Measurements from ENCODE around the gene GLI2. TPM values are rescaled to one million over a fixed set of nuclear protein-coding genes. Genes with fewer than 3 reads are reported as not detected.

The GLI2 gene
- total and polyA plus RNA-seq, 2 of the 4 experiments (the other 2 are of a cell fraction): 3.8 to 26.0 TPM

DNA sequence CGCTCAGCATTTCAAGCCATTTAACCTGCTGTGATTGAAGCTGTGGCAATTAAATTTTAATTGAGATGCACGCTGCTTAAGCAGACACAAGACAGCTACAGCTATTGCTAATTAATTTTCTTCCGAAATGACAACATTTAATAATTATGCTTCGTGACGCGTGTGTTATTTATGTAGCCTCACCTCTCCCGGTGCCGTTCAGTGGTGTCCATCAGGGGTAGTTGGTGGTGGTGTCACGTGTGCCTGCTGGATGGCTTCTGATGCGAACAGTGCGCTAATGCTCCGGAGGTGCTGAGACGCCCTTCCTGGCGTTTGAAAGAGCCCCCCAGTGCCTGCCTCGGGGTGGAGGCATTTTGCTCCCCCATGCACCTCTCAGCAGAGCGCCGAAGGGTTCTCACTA is 39.5 kb downstream of the GLI2 start:
- H3K56ac ChIP-seq (ENCODE audit: extremely low read depth, insufficient read depth, low read length): no peak overlapping the region
- no peak overlapping the region for H3K4me2 ChIP-seq (ENCODE audit: low read depth, low read length)
- ChIA-PET POLR2A (ENCODE audit: unreplicated experiment) (no interaction called here), CTCF (no interaction called here)
- peak overlapping the region; percentile 91; the same call in 1 of the 2 replicates for H2AK5ac ChIP-seq (ENCODE audit: low read depth, low read length)
- H2AK9ac ChIP-seq (replicated peaks; ENCODE audit: low read depth, low read length, poor library complexity): no peak overlapping the region
- H3K4me3 ChIP-seq (ENCODE audit: insufficient read depth, low read depth, low read length): no peak overlapping the region
- no peak overlapping the region for H3K18ac ChIP-seq (ENCODE audit: low read depth, low read length)
- H3K79me1 ChIP-seq (ENCODE audit: low read depth in 1 of 2, low read length in 2 of 2): peaks cover 32 to 96% of the 10 kb centered on the region in 2 experiments
- ATAC-seq (ENCODE audit: low read depth) (no peak), DNase-seq (no peak)
- H3K14ac ChIP-seq (replicated peaks; ENCODE audit: low read depth, low read length): 0 out of 2 replicates have a peak overlapping the region, but pooled peaks have one; percentile 37
- dilution Hi-C loops (cut with HindIII; ENCODE audit: low sequenced_read_pairs, unreplicated experiment) (no loop called here), in situ Hi-C loops (cut with MboI; ENCODE audit: low sequenced_read_pairs) (no loop called here), intact Hi-C loops (cut with micrococcal nuclease) (loop anchor here (10.0 kb wide), 1 partner anchor 80 kb away; no protein-coding TSS in a partner anchor)
- H2BK120ac ChIP-seq (ENCODE audit: low read depth, low read length): no peak overlapping the region
- H2BK5ac ChIP-seq (ENCODE audit: low read depth, low read length, poor library complexity, severe bottlenecking): no peak overlapping the region
- no CpG with 5 or more reads among the region's 17 CpGs for WGBS, 2 experiments (ENCODE audit: extremely low coverage in 2 of 2, insufficient read length in 1 of 2)
- no peak overlapping the region for H2AFZ ChIP-seq (replicated peaks; ENCODE audit: low read length, poor library complexity)
- no peak overlapping the region for H3K27ac ChIP-seq (ENCODE audit: insufficient read depth, low read length)
- H2BK15ac ChIP-seq (ENCODE audit: low read depth, low read length): no peak overlapping the region
- no peak overlapping the region for H3K4ac ChIP-seq (ENCODE audit: low read depth, low read length)
- H3K27me3 ChIP-seq (ENCODE audit: control insufficient read depth, insufficient read depth, low read length): no peaks in the 10 kb centered on the region
- H4K20me1 ChIP-seq (ENCODE audit: insufficient read depth, low read length): peaks cover 97% of the 10 kb centered on the region
- H3K23ac ChIP-seq (ENCODE audit: low read depth, low read length): no peak overlapping the region
- no peak overlapping the region for H3K9ac ChIP-seq (ENCODE audit: low read depth, low read length)
- no peak overlapping the region for H4K91ac ChIP-seq (ENCODE audit: insufficient read depth, low read depth, low read length)
- TF ChIP-seq RCOR1 (IDR thresholded peaks at IDR 0.05; ENCODE audit: insufficient replicate concordance, low read length) (no peak), SMC3 (IDR thresholded peaks at IDR 0.05; ENCODE audit: low read depth, low read length) (no peak), MXI1 (IDR thresholded peaks at IDR 0.05; ENCODE audit: borderline replicate concordance, low read depth, low read length) (no peak), CHD1 (IDR thresholded peaks at IDR 0.05; ENCODE audit: low read depth, low read length) (no peak), CEBPB (IDR thresholded peaks at IDR 0.05; ENCODE audit: low read depth, low read length) (no peak), RAD21 (IDR thresholded peaks at IDR 0.05; ENCODE audit: low read length) (no peak), NFE2L2 (IDR thresholded peaks at IDR 0.05; ENCODE audit: low read depth, low read length) (no peak), MAZ (IDR thresholded peaks at IDR 0.05; ENCODE audit: borderline replicate concordance, low read depth, low read length) (no peak), MAFK (IDR thresholded peaks at IDR 0.05; ENCODE audit: low read depth, low read length) (no peak), RFX5 (IDR thresholded peaks at IDR 0.05; ENCODE audit: low read depth, low read length) (no peak), BHLHE40 (IDR thresholded peaks at IDR 0.05; ENCODE audit: low read depth, low read length) (no peak), FOS (IDR thresholded peaks at IDR 0.05; ENCODE audit: low read depth, low read length) (no peak), POLR2A (IDR thresholded peaks at IDR 0.05; ENCODE audit: low read depth, low read length) (no peak)
- TF ChIP-seq, protein P1, sequence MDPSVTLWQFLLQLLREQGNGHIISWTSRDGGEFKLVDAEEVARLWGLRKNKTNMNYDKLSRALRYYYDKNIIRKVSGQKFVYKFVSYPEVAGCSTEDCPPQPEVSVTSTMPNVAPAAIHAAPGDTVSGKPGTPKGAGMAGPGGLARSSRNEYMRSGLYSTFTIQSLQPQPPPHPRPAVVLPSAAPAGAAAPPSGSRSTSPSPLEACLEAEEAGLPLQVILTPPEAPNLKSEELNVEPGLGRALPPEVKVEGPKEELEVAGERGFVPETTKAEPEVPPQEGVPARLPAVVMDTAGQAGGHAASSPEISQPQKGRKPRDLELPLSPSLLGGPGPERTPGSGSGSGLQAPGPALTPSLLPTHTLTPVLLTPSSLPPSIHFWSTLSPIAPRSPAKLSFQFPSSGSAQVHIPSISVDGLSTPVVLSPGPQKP (IDR thresholded peaks at IDR 0.05; ENCODE audit: borderline replicate concordance, low read depth, low read length): no peak
- TF ChIP-seq, protein P2, sequence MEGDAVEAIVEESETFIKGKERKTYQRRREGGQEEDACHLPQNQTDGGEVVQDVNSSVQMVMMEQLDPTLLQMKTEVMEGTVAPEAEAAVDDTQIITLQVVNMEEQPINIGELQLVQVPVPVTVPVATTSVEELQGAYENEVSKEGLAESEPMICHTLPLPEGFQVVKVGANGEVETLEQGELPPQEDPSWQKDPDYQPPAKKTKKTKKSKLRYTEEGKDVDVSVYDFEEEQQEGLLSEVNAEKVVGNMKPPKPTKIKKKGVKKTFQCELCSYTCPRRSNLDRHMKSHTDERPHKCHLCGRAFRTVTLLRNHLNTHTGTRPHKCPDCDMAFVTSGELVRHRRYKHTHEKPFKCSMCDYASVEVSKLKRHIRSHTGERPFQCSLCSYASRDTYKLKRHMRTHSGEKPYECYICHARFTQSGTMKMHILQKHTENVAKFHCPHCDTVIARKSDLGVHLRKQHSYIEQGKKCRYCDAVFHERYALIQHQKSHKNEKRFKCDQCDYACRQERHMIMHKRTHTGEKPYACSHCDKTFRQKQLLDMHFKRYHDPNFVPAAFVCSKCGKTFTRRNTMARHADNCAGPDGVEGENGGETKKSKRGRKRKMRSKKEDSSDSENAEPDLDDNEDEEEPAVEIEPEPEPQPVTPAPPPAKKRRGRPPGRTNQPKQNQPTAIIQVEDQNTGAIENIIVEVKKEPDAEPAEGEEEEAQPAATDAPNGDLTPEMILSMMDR (conservative IDR thresholded peaks at IDR 0.05; ENCODE audit: low read depth, low read length): no peak
- TF ChIP-seq, protein P3, sequence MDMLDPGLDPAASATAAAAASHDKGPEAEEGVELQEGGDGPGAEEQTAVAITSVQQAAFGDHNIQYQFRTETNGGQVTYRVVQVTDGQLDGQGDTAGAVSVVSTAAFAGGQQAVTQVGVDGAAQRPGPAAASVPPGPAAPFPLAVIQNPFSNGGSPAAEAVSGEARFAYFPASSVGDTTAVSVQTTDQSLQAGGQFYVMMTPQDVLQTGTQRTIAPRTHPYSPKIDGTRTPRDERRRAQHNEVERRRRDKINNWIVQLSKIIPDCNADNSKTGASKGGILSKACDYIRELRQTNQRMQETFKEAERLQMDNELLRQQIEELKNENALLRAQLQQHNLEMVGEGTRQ (IDR thresholded peaks at IDR 0.05; ENCODE audit: low read depth, low read length): no peak
- peaks cover 62% of the 10 kb centered on the region for H3K4me1 ChIP-seq (ENCODE audit: control insufficient read depth, insufficient read depth, low read length)
- H4K5ac ChIP-seq (ENCODE audit: low read depth, low read length): no peak overlapping the region
- H4K8ac ChIP-seq (ENCODE audit: low read depth in 2 of 2, low read length in 2 of 2): no peak overlapping the region
- no TSS peak for BruUV-seq (replicated peaks)
- H3K9me3 ChIP-seq (ENCODE audit: control insufficient read depth, insufficient read depth, low read length): no peaks in the 10 kb centered on the region
- H3K9me1 ChIP-seq (ENCODE audit: insufficient read depth, low read length): peaks cover 73% of the 10 kb centered on the region
- H2BK20ac ChIP-seq (ENCODE audit: low read depth, low read length): no peak overlapping the region
- H3K36me3 ChIP-seq (ENCODE audit: control insufficient read depth, insufficient read depth, low read length): no peaks in the 10 kb centered on the region

All from IMR-90 (cell line).